Keratinocyte (primary cell): ENCODE data around the gene GLI2. TPM values are rescaled to one million over a fixed set of nuclear protein-coding genes. Genes with fewer than 3 reads are reported as not detected.

Experiments
- DNase-seq: peaks from one replicate; pipeline ENCODE4 v3.0.0-alpha.2; 2011; ENCODE audit warnings: low read depth, missing footprints, low spot score
- FAIRE-seq: peaks from 2 replicates; lab custom pipeline; 2011; peaks lifted over from hg19 to GRCh38; lab: Jason Lieb, UNC
- H2AFZ ChIP-seq: 2 replicates; pipeline ENCODE4 v1.6.0; 2012; ENCODE audit warnings: low read length, control low read depth, inconsistent platforms; ENCODE audit not compliant: control insufficient read depth
- H3K27ac ChIP-seq: 2 replicates; pipeline ENCODE4 v1.5.1; 2011; ENCODE audit warnings: low read length; ENCODE audit not compliant: control insufficient read depth, insufficient read depth
- H3K27me3 ChIP-seq: 3 replicates; pipeline ENCODE4 v1.6.0; 2011; ENCODE audit warnings: low read length; ENCODE audit not compliant: control insufficient read depth, insufficient read depth; ENCODE audit errors: extremely low read depth
- H3K36me3 ChIP-seq, 2 experiments: 2 replicates in 1 of 2; 3 replicates in 1 of 2; pipeline ENCODE4 v1.5.1; 2011; ENCODE audit warnings: low read length in 2 of 2, mild to moderate bottlenecking in 1 of 2; ENCODE audit not compliant: control insufficient read depth in 2 of 2, insufficient read depth in 2 of 2; ENCODE audit errors: extremely low read depth in 1 of 2
- H3K4me1 ChIP-seq: 3 replicates; pipeline ENCODE4 v1.5.1; 2011; ENCODE audit warnings: low read length; ENCODE audit not compliant: control insufficient read depth, insufficient read depth; ENCODE audit errors: extremely low read depth
- H3K4me2 ChIP-seq: 3 replicates; pipeline ENCODE4 v1.6.0; 2011; ENCODE audit warnings: low read depth, low read length; ENCODE audit not compliant: control insufficient read depth, insufficient read depth; ENCODE audit errors: extremely low read depth
- H3K4me3 ChIP-seq, 3 experiments: fragments of 200-600 bp in 1 of 3; sonication (generic) in 1 of 3; 2 replicates in 2 of 3; 3 replicates in 1 of 3; pipeline ENCODE4 v1.5.1; 2011 to 2016; ENCODE audit warnings: low read length in 3 of 3, mild to moderate bottlenecking in 3 of 3, control low read depth in 2 of 3, inconsistent platforms in 1 of 3, low read depth in 1 of 3, mixed read lengths in 1 of 3, mixed run types in 1 of 3, moderate library complexity in 1 of 3; ENCODE audit not compliant: control insufficient read depth in 2 of 3, insufficient read depth in 2 of 3; ENCODE audit errors: extremely low read depth in 1 of 3
- H3K79me2 ChIP-seq: 2 replicates; pipeline ENCODE4 v1.6.0; 2012; ENCODE audit warnings: low read length; ENCODE audit not compliant: control insufficient read depth, insufficient read depth
- H3K9ac ChIP-seq: 3 replicates; pipeline ENCODE4 v1.6.0; 2011; ENCODE audit warnings: low read length; ENCODE audit not compliant: control insufficient read depth, insufficient read depth; ENCODE audit errors: extremely low read depth
- H3K9me1 ChIP-seq: 3 replicates; pipeline ENCODE4 v1.6.0; 2011; ENCODE audit warnings: low read length; ENCODE audit not compliant: control insufficient read depth, insufficient read depth; ENCODE audit errors: extremely low read depth
- H3K9me3 ChIP-seq: 2 replicates; pipeline ENCODE4 v1.5.1; 2012; ENCODE audit warnings: low read depth, low read length; ENCODE audit not compliant: control insufficient read depth
- H4K20me1 ChIP-seq: 3 replicates; pipeline ENCODE4 v1.6.0; 2011; ENCODE audit warnings: low read length; ENCODE audit not compliant: control insufficient read depth, insufficient read depth; ENCODE audit errors: extremely low read depth
- EZH2 ChIP-seq: IDR thresholded peaks from one replicate; pipeline ENCODE4 v1.6.1; 2012; ENCODE audit warnings: inconsistent platforms, mild to moderate bottlenecking, low read length, moderate library complexity
- dilution Hi-C: fragments of 300-500 bp; cut with MboI; formaldehyde crosslinking; loops from one replicate; pipeline ENCODE4 v1.7.0; 2020; ENCODE audit warnings: low sequenced_read_pairs; ENCODE audit not compliant: extremely low pct_ligation_motif_present
- polyA plus RNA-seq, 5 experiments: library from polyadenylated mRNA; depleted of rRNA in 3 of 5; stranded (reverse) in 3 of 5; stranded (forward) in 1 of 5; unstranded in 1 of 5; fragments of >200 nt; gene quantifications; 1 replicate in 1 of 5; 2 replicates in 3 of 5; 3 replicates in 1 of 5; pipeline versions ENCODE4 v1.2.1 to v1.2.3, GENCODE V29; 2011 to 2012; ENCODE audit warnings: missing spikeins in 2 of 5, low read depth in 1 of 5, low replicate concordance in 1 of 5
- TF ChIP-seq, protein P1 (sequence below), 3 experiments: IDR thresholded peaks in 1 of 3; conservative IDR thresholded peaks in 1 of 3; optimal IDR thresholded peaks in 1 of 3; 2 replicates in 2 of 3; 3 replicates in 1 of 3; pipeline versions ENCODE3 to v1.5.1; 2011; ENCODE audit warnings: low read length in 3 of 3, mild to moderate bottlenecking in 3 of 3, moderate library complexity in 2 of 3, control low read depth in 1 of 3, inconsistent platforms in 1 of 3; ENCODE audit not compliant: insufficient read depth in 2 of 3; ENCODE audit errors: extremely low read depth in 1 of 3

The GLI2 gene
- polyA plus RNA-seq, 1 donor (not counting 4 experiments of a cell fraction or from before 2014, with no cell fraction given), result 0.04 TPM

DNA sequence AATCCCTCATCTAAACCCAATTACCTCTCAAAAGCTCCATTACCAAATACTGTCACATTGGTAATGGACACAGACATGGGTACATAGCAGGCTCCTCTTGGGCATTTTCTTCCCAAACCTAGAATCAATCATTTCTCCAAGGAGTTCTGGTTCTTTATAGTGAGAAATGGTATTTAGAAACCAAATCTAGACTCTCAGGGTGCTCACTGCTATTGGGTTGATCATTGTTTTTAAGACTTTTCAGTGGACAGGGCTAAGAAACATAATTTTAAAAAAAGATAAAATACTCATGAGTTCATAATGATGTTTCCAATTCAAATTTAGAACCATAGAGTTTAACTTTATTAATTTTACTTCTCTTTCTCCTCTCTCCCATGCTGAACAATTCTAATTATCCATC, 9.4 kb upstream of the GLI2 start:
- TF ChIP-seq, protein P1, sequence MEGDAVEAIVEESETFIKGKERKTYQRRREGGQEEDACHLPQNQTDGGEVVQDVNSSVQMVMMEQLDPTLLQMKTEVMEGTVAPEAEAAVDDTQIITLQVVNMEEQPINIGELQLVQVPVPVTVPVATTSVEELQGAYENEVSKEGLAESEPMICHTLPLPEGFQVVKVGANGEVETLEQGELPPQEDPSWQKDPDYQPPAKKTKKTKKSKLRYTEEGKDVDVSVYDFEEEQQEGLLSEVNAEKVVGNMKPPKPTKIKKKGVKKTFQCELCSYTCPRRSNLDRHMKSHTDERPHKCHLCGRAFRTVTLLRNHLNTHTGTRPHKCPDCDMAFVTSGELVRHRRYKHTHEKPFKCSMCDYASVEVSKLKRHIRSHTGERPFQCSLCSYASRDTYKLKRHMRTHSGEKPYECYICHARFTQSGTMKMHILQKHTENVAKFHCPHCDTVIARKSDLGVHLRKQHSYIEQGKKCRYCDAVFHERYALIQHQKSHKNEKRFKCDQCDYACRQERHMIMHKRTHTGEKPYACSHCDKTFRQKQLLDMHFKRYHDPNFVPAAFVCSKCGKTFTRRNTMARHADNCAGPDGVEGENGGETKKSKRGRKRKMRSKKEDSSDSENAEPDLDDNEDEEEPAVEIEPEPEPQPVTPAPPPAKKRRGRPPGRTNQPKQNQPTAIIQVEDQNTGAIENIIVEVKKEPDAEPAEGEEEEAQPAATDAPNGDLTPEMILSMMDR (optimal IDR thresholded peaks at IDR 0.05 in 1 of 3, IDR thresholded peaks at IDR 0.05 in 1 of 3, conservative IDR thresholded peaks at IDR 0.05 in 1 of 3; ENCODE audit: extremely low read depth in 1 of 3, insufficient read depth in 2 of 3, low read length in 3 of 3), result no peak
- H4K20me1 ChIP-seq, result no peaks in the 10 kb centered on the region
- no peak overlapping the region for H2AFZ ChIP-seq
- peaks cover 1% of the 10 kb centered on the region for H3K9me3 ChIP-seq
- H3K9me1 ChIP-seq, result no peaks in the 10 kb centered on the region
- no peak overlapping the region for H3K4me2 ChIP-seq
- H3K79me2 ChIP-seq, result no peaks in the 10 kb centered on the region
- DNase-seq, result no peak
- H3K36me3 ChIP-seq, result no peaks in the 10 kb centered on the region
- dilution Hi-C loops, result no loop called here
- H3K27me3 ChIP-seq, result peaks cover 6% of the 10 kb centered on the region
- H3K4me3 ChIP-seq, result no peak overlapping the region
- H3K27ac ChIP-seq, result no peak overlapping the region
- no peak overlapping the region for H3K9ac ChIP-seq
- FAIRE-seq, result no peak
- peaks cover 5% of the 10 kb centered on the region for H3K4me1 ChIP-seq

DNA sequence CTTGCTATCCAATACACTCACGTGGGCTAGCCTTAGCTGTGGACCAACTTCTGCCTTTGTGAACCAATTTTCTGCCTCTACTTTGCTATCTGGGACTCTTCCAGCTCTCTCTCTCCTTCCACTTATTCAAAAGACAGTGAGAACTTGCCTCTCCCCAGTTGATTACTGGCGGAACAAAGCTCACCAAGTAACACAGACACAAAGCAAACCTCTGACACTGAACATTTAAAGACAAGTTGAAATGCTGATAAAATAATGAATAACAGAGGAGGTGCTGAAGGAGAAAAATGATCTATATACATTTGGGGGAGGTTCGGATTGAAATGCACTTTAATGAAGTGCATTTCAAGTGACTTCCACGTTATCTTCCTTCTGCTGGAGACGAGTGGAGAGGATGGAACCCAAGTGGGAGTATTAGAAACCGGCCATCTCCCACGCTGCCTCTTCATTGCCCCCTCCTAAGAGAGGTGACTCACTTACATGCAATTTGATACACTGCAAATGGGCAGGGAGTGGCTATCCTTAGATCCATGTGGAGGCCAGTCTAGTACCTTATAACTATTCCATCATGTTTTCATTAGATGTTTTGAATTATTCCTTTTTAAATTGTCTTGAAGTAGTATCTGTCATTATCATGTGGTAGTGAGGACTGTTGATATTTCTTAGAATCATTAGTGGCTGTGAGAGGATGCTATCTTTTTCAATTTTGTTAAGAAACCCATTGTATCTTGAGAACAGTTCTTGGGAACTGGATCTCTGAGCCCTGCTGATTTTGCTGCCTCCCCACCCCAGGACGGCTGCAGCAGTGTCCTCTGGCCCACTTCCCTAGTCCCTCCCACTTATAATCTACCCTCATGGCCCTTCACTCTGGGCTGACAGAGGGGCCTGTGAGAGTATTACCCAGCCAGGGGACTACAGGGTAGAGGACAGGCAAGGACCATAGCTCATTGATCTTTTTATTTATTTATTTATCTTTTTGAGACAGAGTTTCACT, 6.0 kb upstream of the GLI2 start:
- H3K27ac ChIP-seq, result no peak overlapping the region

More for the DNA sequence above, 6.0 kb upstream of the GLI2 start:
- Histone ChIP-seq H2AFZ (no peak overlapping the region), H3K9me3 (peaks cover 1% of the 10 kb centered on the region), H3K9ac (no peak overlapping the region), H3K79me2 (no peaks in the 10 kb centered on the region), H3K27me3 (peaks cover 4% of the 10 kb centered on the region), H3K4me2 (no peak overlapping the region), H3K4me1 (peaks cover 5% of the 10 kb centered on the region), H4K20me1 (no peaks in the 10 kb centered on the region), H3K9me1 (no peaks in the 10 kb centered on the region), H3K4me3 (no peak overlapping the region), H3K36me3 (no peaks in the 10 kb centered on the region)
- no peak for DNase-seq
- TF ChIP-seq, protein P1 (optimal IDR thresholded peaks at IDR 0.05 in 1 of 3, IDR thresholded peaks at IDR 0.05 in 1 of 3, conservative IDR thresholded peaks at IDR 0.05 in 1 of 3; ENCODE audit: extremely low read depth in 1 of 3, insufficient read depth in 2 of 3, low read length in 3 of 3), result no peak
- TF ChIP-seq EZH2, result no peak
- peak; percentile 60 for FAIRE-seq
- dilution Hi-C loops, result no loop called here
